ENCODE data around the gene STRIP2. TPM values are rescaled to one million over a fixed set of nuclear protein-coding genes. Genes with fewer than 3 reads are reported as not detected.
A peak's percentile ranks its signal among the peaks of the same experiment; 100 is the strongest.

The STRIP2 gene
- total and polyA plus RNA-seq, 9 of the 15 experiments (the other 6 are each of a cell fraction or from before 2014, with no cell fraction given) = 10.1 to 81.8 (median 42.3) TPM

GRCh38 chr7:129433847-129434674 is at the start of gene STRIP2 (continued):
- TF ChIP-seq VEZF1 (CRISPR knock-in tag; IDR thresholded peaks at IDR 0.05) (peak; percentile 87), HDGF (IDR thresholded peaks at IDR 0.05) (no peak), SETDB1 (IDR thresholded peaks at IDR 0.05; ENCODE audit: low read length) (peak; percentile 70), ELF2 (CRISPR knock-in tag; IDR thresholded peaks at IDR 0.05) (0 out of 2 replicates have a peak, but pooled peaks have one; percentile 10), GATAD2B (IDR thresholded peaks at IDR 0.05; ENCODE audit: borderline replicate concordance) (no peak), SLC30A9 (CRISPR knock-in tag; IDR thresholded peaks at IDR 0.05) (no peak), IRF9 (tag; IDR thresholded peaks at IDR 0.05) (no peak), ZNF75A (CRISPR knock-in tag; IDR thresholded peaks at IDR 0.05) (no peak), HDAC6 (IDR thresholded peaks at IDR 0.05; ENCODE audit: low read depth, low read length) (peak; percentile 24; the same call in 1 of the 2 replicates), CREB3L1 (IDR thresholded peaks at IDR 0.05; ENCODE audit: borderline replicate concordance, low read depth) (0 out of 2 replicates have a peak, but pooled peaks have one; percentile 34), HDAC1 (IDR thresholded peaks at IDR 0.05) (peak in 1 of 2 experiments; percentile 79; a peak in 1 of 4 replicates), MIER1 (IDR thresholded peaks at IDR 0.05; ENCODE audit: low read depth) (no peak)
- TF ChIP-seq, protein P1, sequence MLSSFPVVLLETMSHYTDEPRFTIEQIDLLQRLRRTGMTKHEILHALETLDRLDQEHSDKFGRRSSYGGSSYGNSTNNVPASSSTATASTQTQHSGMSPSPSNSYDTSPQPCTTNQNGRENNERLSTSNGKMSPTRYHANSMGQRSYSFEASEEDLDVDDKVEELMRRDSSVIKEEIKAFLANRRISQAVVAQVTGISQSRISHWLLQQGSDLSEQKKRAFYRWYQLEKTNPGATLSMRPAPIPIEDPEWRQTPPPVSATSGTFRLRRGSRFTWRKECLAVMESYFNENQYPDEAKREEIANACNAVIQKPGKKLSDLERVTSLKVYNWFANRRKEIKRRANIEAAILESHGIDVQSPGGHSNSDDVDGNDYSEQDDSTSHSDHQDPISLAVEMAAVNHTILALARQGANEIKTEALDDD (IDR thresholded peaks at IDR 0.05) = peak; percentile 12; the same call in 1 of the 2 replicates

Data from K562 (cell line).